KOPT-K1 (cell line): ENCODE measurements around the gene BICD1.
A peak's percentile ranks its signal among the peaks of the same experiment; 100 is the strongest.
"Not testable (repeated sequence)": the region's sequence is repeated elsewhere in the genome, so short reads cannot be mapped to it uniquely, and the experiment has no call there.

Source experiments
- H3K27ac ChIP-seq: fragments of 200-600 bp; sonication (generic); 2 replicates; pipeline ENCODE4 v1.5.1; 2016; ENCODE audit warnings: antibody characterized with exemption, mild to moderate bottlenecking, low read depth, low read length; ENCODE audit not compliant: poor library complexity, severe bottlenecking
- H3K36me3 ChIP-seq: fragments of 200-600 bp; sonication (generic); 2 replicates; pipeline ENCODE4 v1.5.1; 2017; ENCODE audit warnings: antibody characterized with exemption, mild to moderate bottlenecking, low read length, moderate library complexity; ENCODE audit not compliant: insufficient read depth
- H3K9me3 ChIP-seq: fragments of 200-600 bp; sonication (generic); 2 replicates; pipeline ENCODE4 v1.5.1; 2017; ENCODE audit warnings: antibody characterized with exemption, low read length, mild to moderate bottlenecking; ENCODE audit not compliant: insufficient read depth, poor library complexity, severe bottlenecking

BICD1 gene

GRCh38 chr12:32089156-32089555 lies 17.5 kb upstream of the BICD1 start:
- H3K9me3 ChIP-seq: no peaks in the 10 kb centered on the region
- H3K36me3 ChIP-seq: no peaks in the 10 kb centered on the region
- no peak overlapping the region for H3K27ac ChIP-seq

- no peaks in the 10 kb centered on the region for H3K9me3 ChIP-seq
- H3K36me3 ChIP-seq: no peaks in the 10 kb centered on the region
- H3K27ac ChIP-seq: no peak overlapping the region
These were observed 17.1 kb upstream of the BICD1 start for GRCh38 chr12:32089586-32089985.

GRCh38 chr12:32091696-32092095 lies 15.0 kb upstream of the BICD1 start:
- no peaks in the 10 kb centered on the region for H3K9me3 ChIP-seq
- H3K36me3 ChIP-seq: no peaks in the 10 kb centered on the region
- no peak overlapping the region for H3K27ac ChIP-seq

- Histone ChIP-seq H3K27ac (no peak overlapping the region), H3K9me3 (no peaks in the 10 kb centered on the region), H3K36me3 (no peaks in the 10 kb centered on the region)
These were observed 8.5 kb upstream of the BICD1 start for GRCh38 chr12:32098112-32098511.

GRCh38 chr12:32099275-32099674 lies 7.4 kb upstream of the BICD1 start:
- H3K27ac ChIP-seq, H3K9me3 ChIP-seq, H3K36me3 ChIP-seq: not testable (repeated sequence)

- Histone ChIP-seq H3K27ac (no peak overlapping the region), H3K9me3 (no peaks in the 10 kb centered on the region), H3K36me3 (no peaks in the 10 kb centered on the region)
These were observed 6.3 kb upstream of the BICD1 start for GRCh38 chr12:32100361-32100760.

- Histone ChIP-seq H3K9me3 (no peaks in the 10 kb centered on the region), H3K27ac (no peak overlapping the region), H3K36me3 (no peaks in the 10 kb centered on the region)
These were observed 5.8 kb upstream of the BICD1 start for GRCh38 chr12:32100888-32101287.

- Histone ChIP-seq H3K9me3 (no peaks in the 10 kb centered on the region), H3K27ac (no peak overlapping the region), H3K36me3 (no peaks in the 10 kb centered on the region)
These were observed 4.4 kb upstream of the BICD1 start for GRCh38 chr12:32102234-32102633.

GRCh38 chr12:32104572-32105355 lies 1.9 kb upstream of the BICD1 start:
- Histone ChIP-seq H3K36me3 (no peaks in the 10 kb centered on the region), H3K27ac (no peak overlapping the region), H3K9me3 (no peaks in the 10 kb centered on the region)

- Histone ChIP-seq H3K36me3 (0 out of 2 replicates have a peak, but pooled peaks cover 6% of the 10 kb centered on the region), H3K27ac (peak overlapping the region; percentile 79), H3K9me3 (no peaks in the 10 kb centered on the region)
These were observed 596 bp upstream of the BICD1 start for GRCh38 chr12:32105986-32106516.

GRCh38 chr12:32107359-32108267 lies 966 bp downstream of the BICD1 start:
- Histone ChIP-seq H3K27ac (peak overlapping the region; percentile 79), H3K36me3 (peaks cover 14% of the 10 kb centered on the region), H3K9me3 (no peaks in the 10 kb centered on the region)

- Histone ChIP-seq H3K36me3 (peaks cover 21% of the 10 kb centered on the region), H3K27ac (no peak overlapping the region), H3K9me3 (no peaks in the 10 kb centered on the region)
These were observed 2.1 kb downstream of the BICD1 start for GRCh38 chr12:32108787-32109186.

GRCh38 chr12:32110417-32110816 lies 3.8 kb downstream of the BICD1 start:
- H3K36me3 ChIP-seq: peaks cover 21% of the 10 kb centered on the region
- H3K27ac ChIP-seq: no peak overlapping the region
- H3K9me3 ChIP-seq: no peaks in the 10 kb centered on the region

GRCh38 chr12:32110942-32111341 lies 4.3 kb downstream of the BICD1 start:
- no peaks in the 10 kb centered on the region for H3K9me3 ChIP-seq
- H3K36me3 ChIP-seq: peaks cover 21% of the 10 kb centered on the region
- no peak overlapping the region for H3K27ac ChIP-seq

GRCh38 chr12:32115404-32116104 lies 8.9 kb downstream of the BICD1 start:
- Histone ChIP-seq H3K9me3 (no peaks in the 10 kb centered on the region), H3K27ac (no peak overlapping the region), H3K36me3 (peaks cover 20% of the 10 kb centered on the region)
